GM19438 (cell line): Measurements from ENCODE around the gene ADRA2A.

Source experiments
- ATAC-seq: cut with Tn5 transposase; IDR thresholded peaks from one replicate; pipeline ENCODE4 v1.9.1; 2021; ENCODE audit warnings: low read depth; ENCODE audit not compliant: unreplicated experiment

The ADRA2A gene

GRCh38 chr10:111130471-111130870 lies 53.6 kb downstream of the ADRA2A start:
- ATAC-seq, result no peak
